GM12878 (cell line): ENCODE results near the gene EEFSEC. TPM values are rescaled to one million over a fixed set of nuclear protein-coding genes. Genes with fewer than 3 reads are reported as not detected.

Experiments used
- ATAC-seq: fragments of 200-7000 bp; cut with Tn5 transposase; 3 replicates; pipeline ENCODE4 v1.9.1; 2020; ENCODE audit warnings: mild to moderate bottlenecking, moderate library complexity
- BruUV-seq: library from RNA; stranded (reverse); fragments of 400-500 nt; replicated peaks from 2 replicates; lab custom pipeline; 2021; lab: Mats Ljungman, UMichigan
- CTCF ChIA-PET: fragments of 300-600 bp; sonication (Branson Sonifier 250); formaldehyde crosslinking; extraction: SDS; loops from one replicate; lab custom pipeline; 2021; ENCODE audit warnings: inconsistent platforms; lab: Yijun Ruan, JAX
- POLR2A ChIA-PET: fragments of 350-600 bp; formaldehyde crosslinking; extraction: SDS; loops from one replicate; lab custom pipeline; 2021; ENCODE audit warnings: inconsistent platforms; lab: Charles Lee
- RAD21 ChIA-PET: fragments of 300-600 bp; sonication (Branson Sonifier 250); formaldehyde crosslinking; loops from one replicate; lab custom pipeline; 2023; ENCODE audit warnings: antibody characterized with exemption; ENCODE audit not compliant: unreplicated experiment; lab: Charles Lee
- SMC1A ChIA-PET: fragments of 300-600 bp; sonication (Branson Sonifier 250); formaldehyde crosslinking; loops from one replicate; lab custom pipeline; 2023; ENCODE audit not compliant: unreplicated experiment, uncharacterized antibody; lab: Charles Lee
- DNase-seq: peaks from one replicate; pipeline ENCODE4 v3.0.0-alpha.2; 2011; ENCODE audit warnings: low read depth, low spot score
- FAIRE-seq: peaks from 3 replicates; lab custom pipeline; 2011; peaks lifted over from hg19 to GRCh38; lab: Jason Lieb, UNC
- H2AFZ ChIP-seq: 2 replicates; pipeline ENCODE4 v1.6.0; 2011; ENCODE audit warnings: low read depth, low read length, control low read depth; ENCODE audit not compliant: control insufficient read depth
- H3K27ac ChIP-seq: 2 replicates; pipeline ENCODE4 v1.5.1; 2011; ENCODE audit warnings: control low read depth; ENCODE audit not compliant: control insufficient read depth, insufficient read depth
- H3K27me3 ChIP-seq, 2 experiments: replicated peaks in 1 of 2; 2 replicates each; pipeline versions ENCODE4 v1.6.0 to v1.6.1; 2011; ENCODE audit warnings: low read length in 1 of 2; ENCODE audit not compliant: control insufficient read depth in 2 of 2, insufficient read depth in 2 of 2
- H3K36me3 ChIP-seq, 2 experiments: 2 replicates each; pipeline ENCODE4 v1.5.1; 2011; ENCODE audit warnings: low read length in 1 of 2; ENCODE audit not compliant: control insufficient read depth in 2 of 2, insufficient read depth in 2 of 2
- H3K4me1 ChIP-seq: 2 replicates; pipeline ENCODE4 v1.6.1; 2011; ENCODE audit warnings: mild to moderate bottlenecking, low read length, moderate library complexity, mixed read lengths; ENCODE audit not compliant: control insufficient read depth, insufficient read depth
- H3K4me2 ChIP-seq: 2 replicates; pipeline ENCODE4 v1.6.0; 2011; ENCODE audit warnings: control low read depth; ENCODE audit not compliant: control insufficient read depth, insufficient read depth
- H3K4me3 ChIP-seq: fragments of 200-600 bp; sonication (generic); 2 replicates; pipeline ENCODE4 v1.5.1; 2016
- H3K79me2 ChIP-seq: 2 replicates; pipeline ENCODE4 v1.6.0; 2011; ENCODE audit warnings: low read length; ENCODE audit not compliant: control insufficient read depth, insufficient read depth
- H3K9ac ChIP-seq: 2 replicates; pipeline ENCODE4 v1.8.0; 2011; ENCODE audit warnings: low read length, control low read depth, mixed read lengths; ENCODE audit not compliant: control insufficient read depth, insufficient read depth
- H3K9me3 ChIP-seq: replicated peaks from 3 replicates; pipeline ENCODE4 v1.5.1; 2011; ENCODE audit warnings: mild to moderate bottlenecking, low read length; ENCODE audit not compliant: control insufficient read depth, insufficient read depth
- H4K20me1 ChIP-seq: 2 replicates; pipeline ENCODE4 v1.6.0; 2011; ENCODE audit not compliant: control insufficient read depth, insufficient read depth
- ASH2L ChIP-seq: fragments of 300-600, 200-600 bp; sonication (generic); IDR thresholded peaks from 2 replicates; pipeline ENCODE4 v1.6.1; 2017; ENCODE audit warnings: low read depth, mild to moderate bottlenecking, borderline replicate concordance
- BCL3 ChIP-seq: IDR thresholded peaks from 2 replicates; pipeline ENCODE4 v1.6.1; 2011; ENCODE audit warnings: borderline replicate concordance, low read depth, mild to moderate bottlenecking, moderate library complexity, low read length; ENCODE audit not compliant: insufficient read depth, poor library complexity, severe bottlenecking
- MEF2A ChIP-seq: IDR thresholded peaks from 2 replicates; pipeline ENCODE4 v1.6.1; 2011; ENCODE audit warnings: low read depth, mild to moderate bottlenecking, low read length, moderate library complexity; ENCODE audit not compliant: insufficient read depth
- NFXL1 ChIP-seq: fragments of 450-650 bp; IDR thresholded peaks from 2 replicates; pipeline ENCODE4 v1.6.1; 2017; ENCODE audit warnings: antibody characterized with exemption, mild to moderate bottlenecking, borderline replicate concordance
- RUNX3 ChIP-seq: IDR thresholded peaks from 2 replicates; pipeline ENCODE4 v1.6.1; 2012; ENCODE audit warnings: low read length, inconsistent platforms
- SIN3A ChIP-seq: IDR thresholded peaks from 2 replicates; pipeline ENCODE4 v1.6.1; 2012; ENCODE audit warnings: low read depth, low read length, improper control_type of control experiment
- TBL1XR1 ChIP-seq: IDR thresholded peaks from 2 replicates; pipeline ENCODE4 v1.6.1; 2012; ENCODE audit warnings: low read depth, low read length, improper control_type of control experiment
- ZBED1 ChIP-seq: IDR thresholded peaks from 2 replicates; pipeline ENCODE4 v1.6.1; 2016; ENCODE audit warnings: borderline replicate concordance
- WGBS: methylation state at CpG from one replicate; pipeline ENCODE4 v1.1.6; 2016; ENCODE audit warnings: low lambda C conversion rate; ENCODE audit not compliant: insufficient replicate concordance, insufficient coverage; ENCODE audit errors: missing lambda C conversion rate; 5-methylcytosine and 5-hydroxymethylcytosine counted together
- in situ Hi-C: fragments of 300-500 bp; cut with MboI; formaldehyde crosslinking; loops from 9 replicates; pipeline ENCODE4 v1.14.3; 2018; ENCODE audit warnings: mixed read lengths
- intact Hi-C: fragments of 100-400 bp; cut with micrococcal nuclease; formaldehyde crosslinking; loops from one replicate; pipeline ENCODE4 v1.14.2; 2022; ENCODE audit not compliant: unreplicated experiment
- polyA plus RNA-seq, 11 experiments: library from polyadenylated mRNA; depleted of rRNA in 4 of 11; unstranded in 6 of 11; stranded (reverse) in 5 of 11; fragments of >200 nt; fragmentation: Nextera tagmentation in 4 of 11; fragmentation: Illumina TruSeq in 1 of 11; extraction: Ambion mirVana in 4 of 11; extraction: Trizol in 1 of 11; gene quantifications; 1 replicate in 1 of 11; 2 replicates in 10 of 11; pipeline versions ENCODE4 v1.2.1 to v1.2.3, GENCODE V29; 2011 to 2016; ENCODE audit warnings: inconsistent platforms in 2 of 11, missing spikeins in 2 of 11, low read depth in 1 of 11
- total RNA-seq, 4 experiments: library from RNA; depleted of rRNA in 3 of 4; stranded (reverse); fragments of >200 nt in 3 of 4; fragmentation: Illumina TruSeq in 1 of 4; extraction: Trizol in 1 of 4; gene quantifications; 2 replicates each; pipeline versions ENCODE4 v1.2.1 to v1.2.3, GENCODE V29; 2013 to 2021
- TF ChIP-seq, protein P1 (sequence below): IDR thresholded peaks from 2 replicates; pipeline ENCODE4 v1.6.1; 2012; ENCODE audit warnings: low read depth, low read length, improper control_type of control experiment
- TF ChIP-seq, protein P2 (sequence below): fragments of 450-650 bp; IDR thresholded peaks from 2 replicates; pipeline ENCODE4 v1.6.1; 2017; ENCODE audit warnings: mild to moderate bottlenecking, moderate library complexity
- TF ChIP-seq, protein P3 (sequence below): fragments of 150-350 bp; IDR thresholded peaks from 2 replicates; pipeline ENCODE4 v1.6.1; 2016; ENCODE audit warnings: low read depth, low read length

EEFSEC gene
- total and polyA plus RNA-seq, 10 of the 15 experiments (the other 5 are each of a cell fraction or from before 2014, with no cell fraction given): 0.29 to 29.1 (median 16.1) TPM

DNA sequence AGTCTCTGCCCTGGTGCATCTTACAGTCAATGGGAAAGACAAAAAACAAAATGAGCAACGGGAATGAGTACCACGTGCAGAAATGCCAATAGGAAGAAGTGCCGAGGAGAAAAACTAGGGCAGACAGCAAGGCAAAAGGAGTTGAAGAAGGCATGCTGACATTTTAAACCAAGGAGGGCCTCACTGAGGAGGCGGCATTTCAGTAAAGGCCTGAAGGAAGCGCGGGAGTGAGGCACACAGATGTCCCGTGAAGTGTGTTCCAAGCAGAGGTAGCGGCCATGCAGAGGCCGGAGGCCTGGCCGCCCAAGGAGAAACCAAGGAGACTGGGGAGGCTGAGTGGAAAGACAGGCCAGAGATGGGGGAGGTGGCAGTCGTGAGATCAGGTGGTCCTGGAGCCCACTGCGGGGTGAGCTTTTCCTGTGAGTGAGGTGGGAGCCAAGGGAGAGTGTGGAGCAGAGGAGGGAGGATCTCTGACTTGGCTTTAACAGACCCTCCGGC, 278.6 kb downstream of the EEFSEC start (continued):
- no peak for TF ChIP-seq BCL3
- TF ChIP-seq, protein P1, sequence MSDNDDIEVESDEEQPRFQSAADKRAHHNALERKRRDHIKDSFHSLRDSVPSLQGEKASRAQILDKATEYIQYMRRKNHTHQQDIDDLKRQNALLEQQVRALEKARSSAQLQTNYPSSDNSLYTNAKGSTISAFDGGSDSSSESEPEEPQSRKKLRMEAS: no peak
- no peak for TF ChIP-seq RUNX3
- no peak for TF ChIP-seq TBL1XR1

- intact Hi-C loops: no loop called here
- Histone ChIP-seq H3K4me2 (no peak overlapping the region), H3K4me1 (no peaks in the 10 kb centered on the region), H3K36me3 (no peaks in the 10 kb centered on the region), H3K27ac (no peak overlapping the region), H2AFZ (no peak overlapping the region), H3K9ac (no peak overlapping the region), H3K4me3 (no peak overlapping the region), H3K27me3 (peaks cover 2 to 17% of the 10 kb centered on the region in 2 experiments), H4K20me1 (no peaks in the 10 kb centered on the region), H3K9me3 (no peaks in the 10 kb centered on the region), H3K79me2 (no peaks in the 10 kb centered on the region)
- SMC1A ChIA-PET: no interaction called here
- RAD21 ChIA-PET: no interaction called here
- no peak for DNase-seq
- FAIRE-seq: no peak
- 13% methylated on average over 34 of the region's 43 CpGs for WGBS
- no peak for ATAC-seq
- no TSS peak for BruUV-seq
- CTCF ChIA-PET: no interaction called here
- in situ Hi-C loops: no loop called here
- POLR2A ChIA-PET: no interaction called here
- no peak for TF ChIP-seq MEF2A
- no peak for TF ChIP-seq ZBED1
- no peak for TF ChIP-seq ASH2L
- TF ChIP-seq, protein P2, sequence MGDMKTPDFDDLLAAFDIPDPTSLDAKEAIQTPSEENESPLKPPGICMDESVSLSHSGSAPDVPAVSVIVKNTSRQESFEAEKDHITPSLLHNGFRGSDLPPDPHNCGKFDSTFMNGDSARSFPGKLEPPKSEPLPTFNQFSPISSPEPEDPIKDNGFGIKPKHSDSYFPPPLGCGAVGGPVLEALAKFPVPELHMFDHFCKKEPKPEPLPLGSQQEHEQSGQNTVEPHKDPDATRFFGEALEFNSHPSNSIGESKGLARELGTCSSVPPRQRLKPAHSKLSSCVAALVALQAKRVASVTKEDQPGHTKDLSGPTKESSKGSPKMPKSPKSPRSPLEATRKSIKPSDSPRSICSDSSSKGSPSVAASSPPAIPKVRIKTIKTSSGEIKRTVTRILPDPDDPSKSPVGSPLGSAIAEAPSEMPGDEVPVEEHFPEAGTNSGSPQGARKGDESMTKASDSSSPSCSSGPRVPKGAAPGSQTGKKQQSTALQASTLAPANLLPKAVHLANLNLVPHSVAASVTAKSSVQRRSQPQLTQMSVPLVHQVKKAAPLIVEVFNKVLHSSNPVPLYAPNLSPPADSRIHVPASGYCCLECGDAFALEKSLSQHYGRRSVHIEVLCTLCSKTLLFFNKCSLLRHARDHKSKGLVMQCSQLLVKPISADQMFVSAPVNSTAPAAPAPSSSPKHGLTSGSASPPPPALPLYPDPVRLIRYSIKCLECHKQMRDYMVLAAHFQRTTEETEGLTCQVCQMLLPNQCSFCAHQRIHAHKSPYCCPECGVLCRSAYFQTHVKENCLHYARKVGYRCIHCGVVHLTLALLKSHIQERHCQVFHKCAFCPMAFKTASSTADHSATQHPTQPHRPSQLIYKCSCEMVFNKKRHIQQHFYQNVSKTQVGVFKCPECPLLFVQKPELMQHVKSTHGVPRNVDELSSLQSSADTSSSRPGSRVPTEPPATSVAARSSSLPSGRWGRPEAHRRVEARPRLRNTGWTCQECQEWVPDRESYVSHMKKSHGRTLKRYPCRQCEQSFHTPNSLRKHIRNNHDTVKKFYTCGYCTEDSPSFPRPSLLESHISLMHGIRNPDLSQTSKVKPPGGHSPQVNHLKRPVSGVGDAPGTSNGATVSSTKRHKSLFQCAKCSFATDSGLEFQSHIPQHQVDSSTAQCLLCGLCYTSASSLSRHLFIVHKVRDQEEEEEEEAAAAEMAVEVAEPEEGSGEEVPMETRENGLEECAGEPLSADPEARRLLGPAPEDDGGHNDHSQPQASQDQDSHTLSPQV: no peak
- TF ChIP-seq, protein P3, sequence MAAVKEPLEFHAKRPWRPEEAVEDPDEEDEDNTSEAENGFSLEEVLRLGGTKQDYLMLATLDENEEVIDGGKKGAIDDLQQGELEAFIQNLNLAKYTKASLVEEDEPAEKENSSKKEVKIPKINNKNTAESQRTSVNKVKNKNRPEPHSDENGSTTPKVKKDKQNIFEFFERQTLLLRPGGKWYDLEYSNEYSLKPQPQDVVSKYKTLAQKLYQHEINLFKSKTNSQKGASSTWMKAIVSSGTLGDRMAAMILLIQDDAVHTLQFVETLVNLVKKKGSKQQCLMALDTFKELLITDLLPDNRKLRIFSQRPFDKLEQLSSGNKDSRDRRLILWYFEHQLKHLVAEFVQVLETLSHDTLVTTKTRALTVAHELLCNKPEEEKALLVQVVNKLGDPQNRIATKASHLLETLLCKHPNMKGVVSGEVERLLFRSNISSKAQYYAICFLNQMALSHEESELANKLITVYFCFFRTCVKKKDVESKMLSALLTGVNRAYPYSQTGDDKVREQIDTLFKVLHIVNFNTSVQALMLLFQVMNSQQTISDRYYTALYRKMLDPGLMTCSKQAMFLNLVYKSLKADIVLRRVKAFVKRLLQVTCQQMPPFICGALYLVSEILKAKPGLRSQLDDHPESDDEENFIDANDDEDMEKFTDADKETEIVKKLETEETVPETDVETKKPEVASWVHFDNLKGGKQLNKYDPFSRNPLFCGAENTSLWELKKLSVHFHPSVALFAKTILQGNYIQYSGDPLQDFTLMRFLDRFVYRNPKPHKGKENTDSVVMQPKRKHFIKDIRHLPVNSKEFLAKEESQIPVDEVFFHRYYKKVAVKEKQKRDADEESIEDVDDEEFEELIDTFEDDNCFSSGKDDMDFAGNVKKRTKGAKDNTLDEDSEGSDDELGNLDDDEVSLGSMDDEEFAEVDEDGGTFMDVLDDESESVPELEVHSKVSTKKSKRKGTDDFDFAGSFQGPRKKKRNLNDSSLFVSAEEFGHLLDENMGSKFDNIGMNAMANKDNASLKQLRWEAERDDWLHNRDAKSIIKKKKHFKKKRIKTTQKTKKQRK: no peak
- no peak for TF ChIP-seq SIN3A
- no peak for TF ChIP-seq NFXL1
These were observed 279.2 kb downstream of the EEFSEC start for GRCh38 chr3:128432301-128432970.
